HepG2 (cell line): ENCODE measurements around the gene RDH12. TPM values are rescaled to one million over a fixed set of nuclear protein-coding genes. Genes with fewer than 3 reads are reported as not detected.
A peak's percentile ranks its signal among the peaks of the same experiment; 100 is the strongest.

Source experiments
- NFRKB ChIP-seq: fragments of 450-650 bp; IDR thresholded peaks from 2 replicates; pipeline ENCODE4 v1.6.1; 2017
- POLR2AphosphoS2 ChIP-seq: IDR thresholded peaks from 2 replicates; pipeline ENCODE4 v1.6.1; 2011; ENCODE audit warnings: low read depth, low read length, improper control_type of control experiment
- THAP11 ChIP-seq: IDR thresholded peaks from 2 replicates; pipeline ENCODE4 v1.6.1; 2016; ENCODE audit warnings: missing biosample characterization, missing genetic modification reagents
- polyA plus RNA-seq, 8 experiments: library from polyadenylated mRNA; depleted of rRNA in 3 of 8; stranded (reverse) in 7 of 8; unstranded in 1 of 8; fragments of >200 nt; fragmentation: Illumina TruSeq in 4 of 8; extraction: Trizol in 4 of 8; gene quantifications; 2 replicates each; pipeline versions ENCODE4 v1.2.1 to v1.2.3, GENCODE V29; 2011 to 2016; ENCODE audit warnings: low read depth in 4 of 8, missing spikeins in 1 of 8, mixed read lengths in 1 of 8; ENCODE audit not compliant: insufficient read depth in 1 of 8
- total RNA-seq, 5 experiments: library from RNA; depleted of rRNA; stranded (reverse); fragments of >200 nt; fragmentation: Illumina TruSeq; extraction: Trizol; gene quantifications; 2 replicates each; pipeline ENCODE4 v1.2.3, GENCODE V29; 2016; ENCODE audit warnings: low read depth in 1 of 5
- TF ChIP-seq, protein P1 (sequence below): sonication (generic); formaldehyde crosslinking; IDR thresholded peaks from 2 replicates; pipeline ENCODE4 v1.5.0; 2020; ENCODE audit warnings: mild to moderate bottlenecking, missing genetic modification reagents, borderline replicate concordance
- TF ChIP-seq, protein P2 (sequence below), 2 experiments: sonication (generic) in 1 of 2; formaldehyde crosslinking in 1 of 2; IDR thresholded peaks; 2 replicates each; pipeline versions ENCODE4 v1.4.0 to v1.6.1; 2016 to 2020; ENCODE audit warnings: borderline replicate concordance in 1 of 2, low read depth in 1 of 2, mild to moderate bottlenecking in 1 of 2, missing genetic modification reagents in 1 of 2
- TF ChIP-seq, protein P3 (sequence below): sonication (generic); formaldehyde crosslinking; IDR thresholded peaks from 2 replicates; pipeline ENCODE4 v1.4.0; 2020; ENCODE audit warnings: mild to moderate bottlenecking, missing genetic modification reagents, borderline replicate concordance

RDH12 gene
- total and polyA plus RNA-seq, 2 of the 13 experiments (the other 11 are each of a cell fraction or from before 2014, with no cell fraction given) = 1.6 to 2.1 TPM

DNA sequence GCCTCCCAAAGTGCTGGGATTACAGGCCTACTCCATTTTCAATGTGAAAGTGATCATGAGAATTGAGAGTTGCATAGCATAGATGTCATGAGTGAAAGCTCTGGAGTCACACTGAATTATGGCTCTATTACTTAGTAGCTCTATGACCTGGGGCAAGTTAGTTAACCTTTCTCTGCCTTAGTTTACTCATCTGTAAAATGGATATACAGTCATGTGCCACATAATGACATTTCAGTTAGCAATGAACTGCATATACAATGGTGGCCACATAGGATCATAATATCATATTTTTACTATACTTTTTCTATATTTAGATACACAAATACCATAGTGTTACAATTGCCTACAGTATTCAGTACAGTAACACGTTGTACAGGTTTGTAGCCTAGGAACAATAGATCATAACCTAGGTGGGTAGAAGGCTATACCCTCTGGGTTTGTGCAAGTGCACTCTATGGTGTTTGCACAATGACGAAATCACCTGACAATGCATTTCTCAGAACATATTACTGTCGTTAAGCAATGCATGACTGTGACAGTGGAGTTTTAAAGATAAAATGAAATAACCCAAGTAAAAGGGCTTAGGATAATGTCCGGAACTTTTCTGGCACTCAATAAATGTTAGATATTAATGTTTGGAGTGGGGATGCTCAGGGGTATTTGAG is 61.6 kb downstream of the RDH12 start (continued):
- TF ChIP-seq, protein P1, sequence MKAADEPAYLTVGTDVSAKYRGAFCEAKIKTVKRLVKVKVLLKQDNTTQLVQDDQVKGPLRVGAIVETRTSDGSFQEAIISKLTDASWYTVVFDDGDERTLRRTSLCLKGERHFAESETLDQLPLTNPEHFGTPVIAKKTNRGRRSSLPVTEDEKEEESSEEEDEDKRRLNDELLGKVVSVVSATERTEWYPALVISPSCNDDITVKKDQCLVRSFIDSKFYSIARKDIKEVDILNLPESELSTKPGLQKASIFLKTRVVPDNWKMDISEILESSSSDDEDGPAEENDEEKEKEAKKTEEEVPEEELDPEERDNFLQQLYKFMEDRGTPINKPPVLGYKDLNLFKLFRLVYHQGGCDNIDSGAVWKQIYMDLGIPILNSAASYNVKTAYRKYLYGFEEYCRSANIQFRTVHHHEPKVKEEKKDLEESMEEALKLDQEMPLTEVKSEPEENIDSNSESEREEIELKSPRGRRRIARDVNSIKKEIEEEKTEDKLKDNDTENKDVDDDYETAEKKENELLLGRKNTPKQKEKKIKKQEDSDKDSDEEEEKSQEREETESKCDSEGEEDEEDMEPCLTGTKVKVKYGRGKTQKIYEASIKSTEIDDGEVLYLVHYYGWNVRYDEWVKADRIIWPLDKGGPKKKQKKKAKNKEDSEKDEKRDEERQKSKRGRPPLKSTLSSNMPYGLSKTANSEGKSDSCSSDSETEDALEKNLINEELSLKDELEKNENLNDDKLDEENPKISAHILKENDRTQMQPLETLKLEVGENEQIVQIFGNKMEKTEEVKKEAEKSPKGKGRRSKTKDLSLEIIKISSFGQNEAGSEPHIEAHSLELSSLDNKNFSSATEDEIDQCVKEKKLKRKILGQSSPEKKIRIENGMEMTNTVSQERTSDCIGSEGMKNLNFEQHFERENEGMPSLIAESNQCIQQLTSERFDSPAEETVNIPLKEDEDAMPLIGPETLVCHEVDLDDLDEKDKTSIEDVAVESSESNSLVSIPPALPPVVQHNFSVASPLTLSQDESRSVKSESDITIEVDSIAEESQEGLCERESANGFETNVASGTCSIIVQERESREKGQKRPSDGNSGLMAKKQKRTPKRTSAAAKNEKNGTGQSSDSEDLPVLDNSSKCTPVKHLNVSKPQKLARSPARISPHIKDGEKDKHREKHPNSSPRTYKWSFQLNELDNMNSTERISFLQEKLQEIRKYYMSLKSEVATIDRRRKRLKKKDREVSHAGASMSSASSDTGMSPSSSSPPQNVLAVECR (CRISPR knock-in tag) = no peak
- TF ChIP-seq, protein P2, sequence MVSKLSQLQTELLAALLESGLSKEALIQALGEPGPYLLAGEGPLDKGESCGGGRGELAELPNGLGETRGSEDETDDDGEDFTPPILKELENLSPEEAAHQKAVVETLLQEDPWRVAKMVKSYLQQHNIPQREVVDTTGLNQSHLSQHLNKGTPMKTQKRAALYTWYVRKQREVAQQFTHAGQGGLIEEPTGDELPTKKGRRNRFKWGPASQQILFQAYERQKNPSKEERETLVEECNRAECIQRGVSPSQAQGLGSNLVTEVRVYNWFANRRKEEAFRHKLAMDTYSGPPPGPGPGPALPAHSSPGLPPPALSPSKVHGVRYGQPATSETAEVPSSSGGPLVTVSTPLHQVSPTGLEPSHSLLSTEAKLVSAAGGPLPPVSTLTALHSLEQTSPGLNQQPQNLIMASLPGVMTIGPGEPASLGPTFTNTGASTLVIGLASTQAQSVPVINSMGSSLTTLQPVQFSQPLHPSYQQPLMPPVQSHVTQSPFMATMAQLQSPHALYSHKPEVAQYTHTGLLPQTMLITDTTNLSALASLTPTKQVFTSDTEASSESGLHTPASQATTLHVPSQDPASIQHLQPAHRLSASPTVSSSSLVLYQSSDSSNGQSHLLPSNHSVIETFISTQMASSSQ (IDR thresholded peaks at IDR 0.05; ENCODE audit: low read depth) = 0 out of 2 replicates have a peak, but pooled peaks have one; percentile 28
- TF ChIP-seq, protein P2 (CRISPR knock-in tag; IDR thresholded peaks at IDR 0.05; ENCODE audit: borderline replicate concordance) = no peak
- TF ChIP-seq POLR2AphosphoS2 (no peak), NFRKB (no peak), THAP11 (peak; percentile 62; the same call in 1 of the 2 replicates)
- TF ChIP-seq, protein P3, sequence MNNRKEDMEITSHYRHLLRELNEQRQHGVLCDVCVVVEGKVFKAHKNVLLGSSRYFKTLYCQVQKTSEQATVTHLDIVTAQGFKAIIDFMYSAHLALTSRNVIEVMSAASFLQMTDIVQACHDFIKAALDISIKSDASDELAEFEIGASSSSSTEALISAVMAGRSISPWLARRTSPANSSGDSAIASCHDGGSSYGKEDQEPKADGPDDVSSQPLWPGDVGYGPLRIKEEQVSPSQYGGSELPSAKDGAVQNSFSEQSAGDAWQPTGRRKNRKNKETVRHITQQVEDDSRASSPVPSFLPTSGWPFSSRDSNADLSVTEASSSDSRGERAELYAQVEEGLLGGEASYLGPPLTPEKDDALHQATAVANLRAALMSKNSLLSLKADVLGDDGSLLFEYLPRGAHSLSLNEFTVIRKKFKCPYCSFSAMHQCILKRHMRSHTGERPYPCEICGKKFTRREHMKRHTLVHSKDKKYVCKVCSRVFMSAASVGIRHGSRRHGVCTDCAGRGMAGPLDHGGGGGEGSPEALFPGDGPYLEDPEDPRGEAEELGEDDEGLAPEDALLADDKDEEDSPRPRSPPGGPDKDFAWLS (CRISPR knock-in tag) = no peak
- TF ChIP-seq, all 625 proteins: peak for 36
